CD4-positive, alpha-beta memory T cell (primary cell): Measurements from ENCODE around the gene COL19A1. TPM values are rescaled to one million over a fixed set of nuclear protein-coding genes. Genes with fewer than 3 reads are reported as not detected.

ENCODE experiments used
- CTCF ChIA-PET: fragments of 350-600 bp; sonication (Branson Sonifier 250); formaldehyde crosslinking; loops from one replicate; lab custom pipeline; 2021; ENCODE audit warnings: inconsistent platforms; ENCODE audit not compliant: partially characterized antibody; lab: Charles Lee
- POLR2A ChIA-PET: fragments of 350-600 bp; sonication (Branson Sonifier 250); formaldehyde crosslinking; loops from one replicate; lab custom pipeline; 2021; ENCODE audit not compliant: partially characterized antibody; lab: Charles Lee
- DNase-seq, 5 donors: peaks; one replicate each; pipeline versions ENCODE4 v3.0.0 to v3.0.0-alpha.2; 2020 to 2022; ENCODE audit warnings: mixed read lengths in 1 of 5
- H3K27ac ChIP-seq: one replicate; pipeline ENCODE4 v1.7.0; 2013; ENCODE audit warnings: low read depth, low read length
- H3K27me3 ChIP-seq: 2 replicates; pipeline ENCODE4 v1.7.0; 2013; ENCODE audit warnings: mild to moderate bottlenecking, low read length, moderate library complexity; ENCODE audit not compliant: insufficient read depth
- H3K36me3 ChIP-seq: 2 replicates; pipeline ENCODE4 v1.7.0; 2013; ENCODE audit warnings: mild to moderate bottlenecking, low read length, moderate library complexity; ENCODE audit not compliant: insufficient read depth
- H3K4me1 ChIP-seq: 2 replicates; pipeline ENCODE4 v1.7.0; 2013; ENCODE audit warnings: mild to moderate bottlenecking, low read length, moderate library complexity; ENCODE audit not compliant: insufficient read depth
- H3K4me3 ChIP-seq, 2 donors: one replicate each; pipeline ENCODE4 v1.7.0; 2013; ENCODE audit warnings: low read length in 2 of 2, mild to moderate bottlenecking in 1 of 2
- H3K9me3 ChIP-seq, 2 donors: one replicate each; pipeline ENCODE4 v1.7.0; 2013; ENCODE audit warnings: low read length in 2 of 2, control low read depth in 1 of 2; ENCODE audit not compliant: control insufficient read depth in 1 of 2
- H3K27ac Mint-ChIP-seq, 7 donors: one replicate each; pipeline ENCODE4 v1.8.0; 2020 to 2021; ENCODE audit warnings: mixed read lengths in 7 of 7, mild to moderate bottlenecking in 6 of 7, inconsistent platforms in 3 of 7, moderate library complexity in 3 of 7
- H3K27me3 Mint-ChIP-seq, 2 donors: one replicate each; pipeline ENCODE4 v1.8.0; 2020 to 2021; ENCODE audit warnings: mixed read lengths in 2 of 2
- H3K36me3 Mint-ChIP-seq, 2 donors: one replicate each; pipeline ENCODE4 v1.8.0; 2020 to 2021; ENCODE audit warnings: mixed read lengths in 2 of 2, inconsistent platforms in 1 of 2, mild to moderate bottlenecking in 1 of 2
- H3K4me1 Mint-ChIP-seq, 4 donors: one replicate each; pipeline ENCODE4 v1.8.0; 2020 to 2021; ENCODE audit warnings: mixed read lengths in 4 of 4, mild to moderate bottlenecking in 1 of 4
- H3K4me3 Mint-ChIP-seq, 8 donors: one replicate each; pipeline ENCODE4 v1.8.0; 2020 to 2021; ENCODE audit warnings: mixed read lengths in 8 of 8, mild to moderate bottlenecking in 7 of 8, moderate library complexity in 6 of 8, inconsistent platforms in 3 of 8
- H3K9me3 Mint-ChIP-seq, 8 donors: one replicate each; pipeline ENCODE4 v1.8.0; 2020 to 2021; ENCODE audit warnings: mixed read lengths in 8 of 8, mild to moderate bottlenecking in 5 of 8, inconsistent platforms in 3 of 8, moderate library complexity in 1 of 8
- intact Hi-C: fragments of 100-400 bp; cut with micrococcal nuclease; formaldehyde crosslinking; loops from one replicate; pipeline ENCODE4 v1.15.1; 2023
- polyA plus RNA-seq, 2 donors: library from polyadenylated mRNA; unstranded; fragments of 300-500 nt; fragmentation: Illumina TruSeq; gene quantifications; one replicate each; pipeline ENCODE4 v1.2.3, GENCODE V29; 2021
- total RNA-seq, 2 experiments: library from RNA; stranded (reverse); gene quantifications; one replicate each; pipeline ENCODE4 v1.2.3, GENCODE V29; 2021

Gene COL19A1
- total and polyA plus RNA-seq, 4 experiments from 2014 or later = 0.02 TPM; not detected in 3

DNA sequence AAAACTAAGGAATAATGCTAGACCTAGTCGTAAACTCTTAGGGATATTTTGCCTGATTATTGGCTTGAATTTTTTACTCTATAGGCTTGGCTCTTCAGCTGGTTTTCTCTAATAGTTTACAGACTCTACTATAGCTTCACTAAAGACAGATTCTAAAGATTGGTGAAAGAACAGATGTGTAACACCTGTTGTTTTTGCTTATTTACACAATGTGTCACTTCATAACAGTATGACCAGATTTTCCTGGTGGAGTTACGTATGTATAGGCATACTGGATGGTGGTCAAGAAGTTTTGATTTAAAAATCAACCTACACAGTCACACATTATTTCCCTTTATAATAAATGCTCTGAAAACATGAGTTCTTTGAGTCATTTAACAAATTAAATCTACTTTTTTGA is 4.8 kb downstream of the COL19A1 start:
- no peak overlapping the region for H3K27ac ChIP-seq
- H3K4me1 Mint-ChIP-seq = peaks cover 10 to 21% (median 16%) of the 10 kb centered on the region in 4 donors
- no peaks in the 10 kb centered on the region for H3K9me3 Mint-ChIP-seq
- peaks cover 20 to 28% of the 10 kb centered on the region in 2 donors for H3K27me3 Mint-ChIP-seq
- peaks cover 0 to 2% of the 10 kb centered on the region in 2 donors for H3K36me3 Mint-ChIP-seq
- DNase-seq = no peak
- ChIA-PET CTCF (no interaction called here), POLR2A (no interaction called here)
- H3K36me3 ChIP-seq = no peaks in the 10 kb centered on the region
- H3K9me3 ChIP-seq = no peaks in the 10 kb centered on the region
- H3K4me1 ChIP-seq = peaks cover 14% of the 10 kb centered on the region
- H3K27ac Mint-ChIP-seq = no peak overlapping the region
- intact Hi-C loops = no loop called here
- peaks cover 9% of the 10 kb centered on the region for H3K27me3 ChIP-seq
- H3K4me3 Mint-ChIP-seq = no peak overlapping the region
- H3K4me3 ChIP-seq = no peak overlapping the region

DNA sequence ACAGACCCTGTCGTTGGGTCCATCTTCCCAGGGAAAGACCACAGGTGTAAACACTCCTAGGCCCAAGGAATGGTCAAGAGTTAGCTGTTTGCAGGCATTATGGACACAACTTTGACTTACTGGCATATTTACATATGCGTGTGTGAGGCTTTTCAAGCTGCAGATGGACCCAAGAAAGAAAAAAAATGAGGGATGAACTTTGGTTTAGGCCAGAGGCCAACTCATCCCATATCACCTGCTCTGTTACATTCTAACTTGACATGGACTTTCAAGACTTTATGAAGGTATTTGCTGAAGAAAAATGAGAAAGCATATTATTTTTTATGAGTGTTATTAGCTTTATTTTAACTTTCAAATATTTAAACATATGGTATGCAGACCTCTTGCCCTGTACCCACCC is 6.9 kb downstream of the COL19A1 start:
- Histone ChIP-seq H3K27ac (no peak overlapping the region), H3K4me3 (no peak overlapping the region), H3K36me3 (no peaks in the 10 kb centered on the region), H3K4me1 (no peaks in the 10 kb centered on the region), H3K9me3 (no peaks in the 10 kb centered on the region), H3K27me3 (peaks cover 5% of the 10 kb centered on the region)
- DNase-seq = no peak
- Mint-ChIP-seq H3K9me3 (no peaks in the 10 kb centered on the region), H3K36me3 (no peaks in the 10 kb centered on the region), H3K4me3 (no peak overlapping the region), H3K27ac (no peak overlapping the region), H3K4me1 (peaks cover 0 to 2% (median 1%) of the 10 kb centered on the region in 4 donors), H3K27me3 (peaks cover 20 to 26% of the 10 kb centered on the region in 2 donors)
- intact Hi-C loops = no loop called here
- ChIA-PET CTCF (no interaction called here), POLR2A (no interaction called here)

DNA sequence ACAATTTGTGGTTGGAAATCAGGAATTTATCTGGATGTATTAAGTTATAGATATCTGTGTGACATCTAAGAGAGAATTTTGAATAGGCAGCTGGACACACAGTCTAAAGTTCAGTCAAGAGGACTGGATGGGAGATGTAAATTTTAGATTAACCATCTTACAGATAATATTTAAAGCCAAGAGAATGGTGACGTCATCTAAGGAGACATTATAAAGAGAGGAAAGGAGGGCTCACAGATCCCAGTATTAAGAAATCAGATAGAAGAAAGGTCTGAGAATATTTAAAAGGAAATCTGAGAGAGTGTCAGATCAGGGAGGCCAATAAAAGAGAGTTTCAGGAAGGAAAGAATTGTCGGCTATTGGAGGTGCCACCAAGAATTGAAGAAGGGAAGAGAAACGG is 9.4 kb downstream of the COL19A1 start:
- no peak for DNase-seq
- H3K27ac Mint-ChIP-seq = no peak overlapping the region
- no peak overlapping the region for H3K27ac ChIP-seq

DNA sequence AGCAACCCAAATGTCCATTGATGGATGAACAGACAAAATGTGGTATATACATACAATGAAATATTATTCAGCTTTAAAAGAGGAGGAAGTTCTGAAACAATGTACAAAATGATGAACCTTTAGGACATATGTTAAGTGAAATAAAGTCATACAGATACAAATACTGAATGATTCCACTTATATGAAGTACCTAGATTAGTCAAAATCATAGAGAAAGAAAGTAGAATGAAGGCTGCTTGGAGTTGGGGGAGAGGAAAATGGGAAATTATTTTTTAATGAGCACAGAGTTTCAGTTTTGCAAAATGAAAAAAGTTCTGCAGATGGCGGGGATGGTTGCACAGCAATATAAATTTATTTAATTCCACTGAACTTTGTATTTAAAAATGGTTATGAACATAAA is 12.4 kb downstream of the COL19A1 start:
- intact Hi-C loops = no loop called here
- no peaks in the 10 kb centered on the region for H3K9me3 Mint-ChIP-seq
- no peaks in the 10 kb centered on the region for H3K36me3 Mint-ChIP-seq
- Histone ChIP-seq H3K9me3 (no peaks in the 10 kb centered on the region), H3K27me3 (no peaks in the 10 kb centered on the region), H3K36me3 (no peaks in the 10 kb centered on the region), H3K4me3 (no peak overlapping the region), H3K4me1 (no peaks in the 10 kb centered on the region), H3K27ac (no peak overlapping the region)
- peaks cover 11 to 15% of the 10 kb centered on the region in 2 donors for H3K27me3 Mint-ChIP-seq
- ChIA-PET POLR2A (no interaction called here), CTCF (no interaction called here)
- H3K4me1 Mint-ChIP-seq = no peaks in the 10 kb centered on the region
- DNase-seq = no peak
- no peak overlapping the region for H3K4me3 Mint-ChIP-seq
- no peak overlapping the region for H3K27ac Mint-ChIP-seq

More for the DNA sequence above, 9.4 kb downstream of the COL19A1 start:
- Histone ChIP-seq H3K4me3 (no peak overlapping the region), H3K9me3 (no peaks in the 10 kb centered on the region), H3K27me3 (no peaks in the 10 kb centered on the region), H3K36me3 (no peaks in the 10 kb centered on the region), H3K4me1 (no peaks in the 10 kb centered on the region)
- no peaks in the 10 kb centered on the region for H3K36me3 Mint-ChIP-seq
- H3K9me3 Mint-ChIP-seq = no peaks in the 10 kb centered on the region
- intact Hi-C loops = no loop called here
- no peak overlapping the region for H3K4me3 Mint-ChIP-seq
- POLR2A ChIA-PET = no interaction called here
- H3K4me1 Mint-ChIP-seq = no peaks in the 10 kb centered on the region
- CTCF ChIA-PET = no interaction called here
- peaks cover 19% of the 10 kb centered on the region in 2 donors for H3K27me3 Mint-ChIP-seq

DNA sequence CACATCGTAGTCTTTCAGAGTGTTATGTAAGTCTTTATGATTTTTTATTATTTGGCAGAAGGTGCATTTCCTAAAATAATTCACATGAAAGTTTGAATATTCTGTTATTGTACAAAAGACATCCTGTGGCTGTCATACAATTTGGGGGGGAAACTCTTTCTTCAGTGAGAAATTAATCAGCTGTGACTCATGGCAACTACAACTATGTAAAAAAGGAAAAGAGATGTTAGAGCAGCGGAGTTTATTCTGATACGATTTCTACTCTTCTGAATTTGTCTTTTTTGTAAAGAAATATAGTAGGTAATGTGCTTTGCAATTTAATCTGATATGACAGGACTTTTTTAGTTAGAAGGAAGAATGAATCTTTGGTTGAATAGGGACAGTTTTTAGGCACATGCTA is 14.2 kb downstream of the COL19A1 start:
- intact Hi-C loops = no loop called here
- Histone ChIP-seq H3K4me1 (no peaks in the 10 kb centered on the region), H3K27ac (no peak overlapping the region), H3K9me3 (no peaks in the 10 kb centered on the region), H3K27me3 (no peaks in the 10 kb centered on the region), H3K4me3 (no peak overlapping the region), H3K36me3 (no peaks in the 10 kb centered on the region)
- Mint-ChIP-seq H3K9me3 (no peaks in the 10 kb centered on the region), H3K27me3 (peaks cover 5 to 11% of the 10 kb centered on the region in 2 donors), H3K4me3 (no peak overlapping the region), H3K4me1 (no peaks in the 10 kb centered on the region), H3K27ac (no peak overlapping the region), H3K36me3 (no peaks in the 10 kb centered on the region)
- POLR2A ChIA-PET = no interaction called here
- no peak for DNase-seq
- CTCF ChIA-PET = no interaction called here

DNA sequence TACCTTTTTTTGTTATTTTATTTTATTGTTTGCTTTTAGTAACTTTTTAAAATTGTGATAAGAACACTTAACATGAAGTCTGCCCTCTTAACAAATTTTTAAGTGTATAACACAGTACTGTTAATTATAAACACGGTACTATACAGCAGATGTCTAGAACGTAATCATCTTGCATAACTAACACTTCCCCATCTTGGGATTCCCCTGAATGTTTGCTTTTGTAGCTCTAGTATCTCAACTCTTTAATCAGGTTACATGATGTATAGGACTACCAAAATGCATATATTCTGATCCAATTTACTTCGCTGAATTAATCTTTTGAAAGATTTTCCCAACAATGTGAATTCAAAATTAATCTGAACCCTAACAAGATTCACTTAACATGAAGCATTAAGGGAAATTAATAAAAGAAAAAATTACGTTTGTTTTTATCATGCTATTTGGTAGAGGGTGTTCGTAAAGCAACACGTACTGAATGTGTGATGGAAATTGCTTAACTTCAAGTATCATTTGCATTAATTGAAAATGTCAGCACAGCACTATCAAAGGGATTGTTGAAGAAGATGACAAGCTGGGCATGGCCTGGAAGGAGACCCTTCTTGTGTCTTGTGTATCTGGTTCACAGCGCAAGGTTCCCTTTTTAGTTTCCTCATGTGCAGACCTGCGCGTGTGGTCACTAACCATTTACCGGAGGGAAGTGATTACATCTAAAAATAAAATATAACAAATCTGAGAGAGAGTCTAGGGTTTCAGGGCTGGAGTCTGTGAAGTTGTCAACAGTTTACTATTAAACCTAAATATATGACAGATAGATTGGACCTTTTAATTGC is 15.2 kb downstream of the COL19A1 start:
- no peaks in the 10 kb centered on the region for H3K4me1 Mint-ChIP-seq
- H3K27ac Mint-ChIP-seq = no peak overlapping the region
- Histone ChIP-seq H3K27me3 (no peaks in the 10 kb centered on the region), H3K4me3 (no peak overlapping the region), H3K36me3 (no peaks in the 10 kb centered on the region), H3K27ac (no peak overlapping the region), H3K9me3 (no peaks in the 10 kb centered on the region), H3K4me1 (no peaks in the 10 kb centered on the region)
- no peaks in the 10 kb centered on the region for H3K36me3 Mint-ChIP-seq
- H3K27me3 Mint-ChIP-seq = peaks cover 3 to 9% of the 10 kb centered on the region in 2 donors
- POLR2A ChIA-PET = no interaction called here
- no peak overlapping the region for H3K4me3 Mint-ChIP-seq
- intact Hi-C loops = no loop called here
- no peak for DNase-seq
- CTCF ChIA-PET = no interaction called here
- peaks cover 0 to 2% (median 0%) of the 10 kb centered on the region in 8 donors for H3K9me3 Mint-ChIP-seq

DNA sequence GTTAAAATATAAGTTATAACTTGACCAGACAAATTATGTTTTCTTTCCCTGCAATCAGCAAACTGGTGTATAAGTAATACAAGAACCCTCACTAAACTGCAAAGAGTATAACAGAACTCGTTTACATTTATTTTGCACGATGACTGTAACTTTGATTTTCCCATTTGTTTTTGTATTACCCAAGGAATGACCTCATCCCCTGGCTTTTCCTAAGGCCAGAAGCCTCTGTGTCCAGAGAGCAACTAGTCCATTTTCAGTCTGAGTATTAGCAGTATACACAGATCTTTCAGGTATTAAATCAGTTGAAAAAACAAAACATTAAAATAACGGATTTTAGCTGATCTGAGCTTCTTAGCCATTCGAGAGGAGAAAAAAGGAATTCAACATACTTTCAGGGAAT is 17.2 kb downstream of the COL19A1 start:
- no peak overlapping the region for H3K4me3 ChIP-seq
- H3K27me3 ChIP-seq = no peaks in the 10 kb centered on the region
- ChIA-PET POLR2A (no interaction called here), CTCF (no interaction called here)
- intact Hi-C loops = no loop called here
- H3K27ac ChIP-seq = no peak overlapping the region
- no peaks in the 10 kb centered on the region for H3K36me3 ChIP-seq
- no peak for DNase-seq
- Mint-ChIP-seq H3K36me3 (no peaks in the 10 kb centered on the region), H3K27ac (no peak overlapping the region), H3K4me3 (no peak overlapping the region), H3K27me3 (peaks cover 3 to 9% of the 10 kb centered on the region in 2 donors), H3K9me3 (peaks cover 0 to 2% (median 0%) of the 10 kb centered on the region in 8 donors), H3K4me1 (no peaks in the 10 kb centered on the region)
- no peaks in the 10 kb centered on the region for H3K4me1 ChIP-seq
- H3K9me3 ChIP-seq = no peaks in the 10 kb centered on the region
